GM23248 (cell line): ENCODE data around the gene SPPL2C.

Experiments
- EZH2 ChIP-seq: fragments of 200-600 bp; sonication (generic); IDR thresholded peaks from 2 replicates; pipeline ENCODE4 v1.6.1; 2018; ENCODE audit warnings: antibody characterized with exemption, mild to moderate bottlenecking; ENCODE audit not compliant: insufficient read depth, poor library complexity, severe bottlenecking
- EZH2phosphoT487 ChIP-seq: fragments of 200-600 bp; sonication (generic); IDR thresholded peaks from 2 replicates; pipeline ENCODE4 v1.6.1; 2018; ENCODE audit warnings: antibody characterized with exemption, moderate library complexity, mild to moderate bottlenecking, low read depth; ENCODE audit not compliant: insufficient read depth

- TF ChIP-seq EZH2 (no peak), EZH2phosphoT487 (no peak)
Observed at GRCh38 chr17:45894022-45894784, 49.5 kb downstream of the SPPL2C start, which contains the start of gene MAPT.
